OCI-M1 (cell line): Measurements from ENCODE around the gene RSPRY1.
A peak's percentile ranks its signal among the peaks of the same experiment; 100 is the strongest.

Source experiments
- DNase-seq: peaks from one replicate; lab custom pipeline; 2025; lab: John Stamatoyannopoulos, UW

The RSPRY1 gene

DNA sequence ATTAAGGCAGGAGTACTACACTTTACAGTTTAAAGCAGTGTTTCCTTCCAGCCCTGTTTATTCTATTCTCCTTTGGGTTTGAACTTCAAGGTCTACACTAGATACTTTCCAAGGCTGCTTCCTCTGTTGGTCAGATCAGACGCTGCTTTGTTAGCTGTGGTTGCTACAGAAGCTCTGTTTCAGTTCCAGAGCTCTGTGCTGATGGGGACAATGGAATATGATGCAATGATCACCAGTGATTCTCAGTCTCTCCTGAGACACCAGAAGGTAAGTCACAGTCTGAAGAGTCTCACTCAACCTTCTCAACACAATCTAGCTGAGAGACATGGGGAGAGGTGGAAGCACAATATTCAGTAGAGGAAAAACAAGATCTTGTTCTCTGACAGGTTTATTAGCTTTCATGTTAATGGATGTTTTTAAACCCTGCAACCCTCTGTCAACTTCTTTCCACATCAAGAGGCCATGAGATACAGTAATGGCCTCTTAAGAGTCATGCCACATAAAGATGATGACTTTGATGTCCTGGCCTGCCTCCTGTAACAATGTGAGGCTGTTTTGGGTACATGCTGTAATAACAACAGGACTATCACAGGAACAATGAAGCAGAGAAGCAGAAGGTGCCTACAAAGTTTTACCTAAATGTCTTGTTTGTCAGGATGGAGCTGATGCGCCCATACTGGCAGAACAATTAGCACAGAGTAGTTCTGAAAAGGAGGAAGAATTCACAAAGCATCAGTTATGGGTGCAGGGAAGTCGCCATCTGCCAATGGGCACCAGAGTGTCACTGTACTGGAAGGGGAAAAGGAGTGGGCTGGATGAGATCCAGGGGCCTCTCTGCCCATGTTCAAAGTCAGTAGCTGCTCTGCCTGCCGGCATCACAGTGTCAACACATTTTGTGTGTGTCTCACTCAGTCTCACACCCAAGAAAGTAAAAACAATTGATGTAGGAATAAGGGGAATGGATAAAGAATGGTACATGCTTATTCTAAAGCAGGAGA lies 33.7 kb upstream of the RSPRY1 start:
- no peak for DNase-seq

DNA sequence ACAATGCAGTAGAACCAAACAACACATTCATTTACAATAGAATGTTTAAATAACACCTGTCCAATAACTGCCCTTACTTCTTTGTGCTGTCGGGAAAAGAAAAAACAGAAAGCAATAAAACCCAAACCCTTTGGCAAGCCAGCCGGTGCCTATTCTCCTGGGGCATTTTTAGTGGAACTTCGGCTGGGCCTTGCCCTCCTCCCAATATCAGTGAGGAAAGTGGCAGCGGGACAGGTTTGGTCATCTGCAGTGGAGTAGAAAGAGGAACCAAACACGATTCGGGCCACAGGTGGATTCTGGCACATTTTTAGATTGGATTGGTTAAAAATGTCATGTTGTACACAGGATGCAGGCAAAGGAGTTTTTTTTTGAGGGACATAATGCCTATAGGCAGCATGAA lies 32.3 kb upstream of the RSPRY1 start:
- no peak for DNase-seq

DNA sequence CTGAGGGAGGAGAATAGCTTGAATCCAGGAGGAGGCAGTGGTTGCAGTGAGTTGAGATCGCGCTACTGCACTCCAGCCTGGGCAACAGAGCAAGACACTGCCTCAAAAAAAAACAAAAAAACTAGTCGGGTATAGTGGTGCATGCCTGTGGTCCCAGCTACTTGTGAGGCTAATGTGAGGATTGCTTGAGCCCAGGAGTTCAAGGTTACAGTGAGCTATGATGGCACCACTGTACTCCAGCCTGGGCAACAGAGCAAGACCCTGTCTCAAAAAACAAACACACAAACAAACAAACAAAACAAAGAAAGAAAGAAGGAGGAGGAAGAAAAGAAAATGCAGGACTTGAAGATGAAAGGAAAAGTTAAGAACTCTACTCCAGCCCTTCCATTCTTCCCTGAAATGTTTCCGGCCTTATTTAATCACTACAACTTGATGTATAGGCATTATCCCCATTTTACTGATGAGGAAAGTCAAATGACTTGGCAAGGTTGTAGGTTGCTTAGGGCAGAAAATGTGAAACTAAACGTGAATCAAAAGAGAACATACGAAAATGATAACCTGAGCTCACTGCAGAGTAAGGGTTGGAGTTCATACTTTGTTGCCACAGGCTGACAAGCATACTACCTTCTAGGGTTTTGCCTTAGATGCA lies 30.3 kb upstream of the RSPRY1 start:
- DNase-seq, result no peak

DNA sequence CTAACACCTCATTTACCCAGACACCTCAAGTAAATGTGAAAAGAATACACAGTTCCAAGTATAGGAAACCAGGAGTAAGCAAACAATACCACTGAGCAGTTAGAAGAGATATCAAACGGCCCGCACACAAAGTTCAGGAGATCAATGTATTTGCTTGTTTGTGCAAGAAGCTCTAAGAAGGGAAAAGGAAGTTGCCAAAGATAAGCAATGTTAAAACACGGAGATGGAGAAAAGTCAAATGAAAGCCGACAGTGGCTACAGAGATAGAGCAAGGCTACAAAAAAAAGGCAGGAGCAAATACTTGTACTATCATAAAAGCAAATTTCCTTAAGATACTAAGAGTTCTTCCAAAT lies 29.8 kb upstream of the RSPRY1 start:
- peak; percentile 10 for DNase-seq

DNA sequence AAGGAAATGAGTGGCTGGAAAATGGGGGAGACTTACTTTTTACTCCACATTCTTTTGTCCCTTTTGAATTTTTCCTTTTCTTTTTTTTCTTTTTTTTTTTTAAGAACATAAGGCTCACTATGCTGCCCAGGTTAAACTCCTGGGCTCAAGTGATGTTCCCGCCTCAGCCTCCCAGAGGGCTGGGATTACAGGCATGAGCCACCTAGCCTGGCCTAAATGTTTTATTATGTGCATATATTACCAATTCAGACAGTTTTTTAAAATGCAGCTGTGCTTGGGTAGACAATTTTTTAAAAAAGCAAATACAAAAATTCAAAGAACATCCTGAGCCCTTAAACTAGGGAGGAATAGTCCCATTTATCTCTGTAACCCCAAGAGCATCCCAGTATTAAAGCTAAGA lies 28.6 kb upstream of the RSPRY1 start:
- no peak for DNase-seq

DNA sequence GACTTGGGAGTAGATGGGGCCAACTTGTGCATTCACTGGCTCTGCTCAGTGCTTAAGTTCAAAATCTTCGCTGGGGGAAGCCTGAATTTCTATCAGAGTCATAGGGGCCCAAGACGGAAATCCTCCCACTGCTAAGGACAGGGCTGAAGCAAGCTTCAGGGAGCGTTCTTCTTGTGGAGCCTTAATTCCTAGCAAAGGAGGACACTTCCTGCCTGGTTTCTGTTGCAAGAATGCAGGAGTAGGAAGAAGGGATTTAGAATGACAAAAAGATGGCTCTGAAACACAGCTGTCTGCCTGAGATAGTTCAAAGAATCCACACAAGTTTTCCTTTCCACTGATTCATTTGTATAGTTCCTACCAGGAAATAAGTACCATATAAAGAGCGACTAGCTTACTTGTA lies 26.7 kb upstream of the RSPRY1 start:
- no peak for DNase-seq

DNA sequence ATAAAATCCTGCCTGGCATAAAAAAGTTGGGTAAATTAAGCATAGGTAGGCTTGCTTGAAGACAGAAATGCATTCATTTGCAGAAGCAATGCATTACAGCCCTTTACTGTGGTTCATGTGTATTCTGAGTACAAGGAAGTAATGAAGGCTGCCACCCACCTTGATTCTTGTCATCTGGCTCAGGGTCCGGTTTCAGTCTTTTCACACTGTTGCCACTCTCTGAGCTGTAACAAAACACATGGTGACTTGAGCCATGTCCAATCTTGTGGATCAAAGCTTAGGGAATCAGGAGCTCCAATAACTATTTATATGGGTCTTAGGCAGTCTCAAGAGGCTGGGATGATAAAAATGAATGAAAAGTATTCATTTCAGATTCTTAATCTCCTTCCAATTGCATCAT lies 22.3 kb upstream of the RSPRY1 start:
- no peak for DNase-seq

DNA sequence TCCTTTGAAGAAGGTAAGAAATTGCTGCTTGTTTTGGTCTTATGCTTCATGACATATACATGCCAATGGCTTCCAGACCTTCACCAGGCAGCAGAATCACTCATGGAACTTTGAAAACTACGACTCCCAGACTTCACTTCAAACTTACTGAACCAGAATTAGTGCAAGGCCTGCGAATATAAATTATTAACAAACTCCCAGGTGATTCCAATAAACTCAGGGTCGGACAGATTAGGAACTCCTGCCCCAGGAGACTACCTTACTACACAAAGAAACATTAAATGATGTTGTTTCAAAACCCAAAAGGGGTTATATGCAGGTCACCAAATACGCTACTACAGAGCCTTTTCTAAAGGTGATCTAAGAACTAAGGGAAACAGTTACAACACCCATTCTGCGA lies 20.6 kb upstream of the RSPRY1 start:
- no peak for DNase-seq

DNA sequence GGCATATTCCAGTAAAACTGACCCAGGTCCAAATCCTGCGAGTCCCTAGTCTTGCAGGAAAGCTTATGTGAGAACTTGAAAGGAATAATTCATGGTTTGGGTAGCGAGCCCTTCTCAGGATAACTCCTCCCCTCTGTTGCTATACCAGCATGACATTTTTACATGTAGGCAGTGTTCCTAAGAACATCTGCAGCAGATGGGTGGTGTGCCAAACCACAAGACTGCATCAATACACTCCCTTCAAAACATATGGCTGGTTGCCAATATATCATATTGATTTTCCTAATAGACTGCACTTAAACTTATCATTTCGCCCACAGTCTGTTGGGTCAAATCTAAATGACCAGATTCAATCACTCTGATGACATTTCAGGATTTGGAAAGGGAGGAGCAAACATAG lies 20.2 kb upstream of the RSPRY1 start:
- no peak for DNase-seq

DNA sequence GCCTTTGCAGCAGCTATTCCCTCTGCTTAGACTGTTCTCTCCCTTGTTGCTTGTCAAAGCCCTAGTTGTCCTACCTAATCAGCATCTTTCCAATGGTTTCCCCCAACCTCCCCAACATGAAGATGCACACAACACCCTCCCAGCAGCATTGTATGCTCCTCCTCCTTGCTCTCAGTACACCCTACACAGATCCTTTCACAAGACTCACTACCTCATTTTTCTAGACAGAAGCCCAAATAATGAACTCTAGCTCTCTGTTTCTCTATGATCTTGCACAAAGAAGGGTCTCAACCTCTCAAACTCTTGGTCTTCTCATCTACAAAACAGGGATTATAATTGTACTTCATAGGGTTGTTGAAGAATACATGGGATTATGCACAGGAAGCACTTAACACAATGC lies 19.7 kb upstream of the RSPRY1 start:
- DNase-seq, result no peak

DNA sequence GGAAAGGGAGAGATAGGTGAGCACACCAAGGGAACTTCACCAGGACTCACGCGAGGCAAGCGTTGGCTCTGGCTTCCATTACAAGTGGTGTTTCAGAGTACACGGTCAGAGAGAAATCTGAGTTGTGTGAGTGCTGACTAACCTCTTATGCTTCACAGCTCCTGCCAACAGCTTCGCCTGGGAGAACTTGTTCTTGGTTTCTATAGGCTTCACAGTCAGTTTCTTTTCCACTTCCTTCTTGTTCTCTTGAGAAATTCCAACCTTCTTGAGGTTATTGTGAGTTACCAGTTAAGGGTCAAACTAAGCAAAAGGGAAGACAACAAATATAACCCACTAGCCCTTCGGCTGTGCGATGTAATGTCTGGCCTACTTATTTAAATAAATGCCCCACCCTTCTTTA lies 19.2 kb upstream of the RSPRY1 start:
- DNase-seq, result no peak

DNA sequence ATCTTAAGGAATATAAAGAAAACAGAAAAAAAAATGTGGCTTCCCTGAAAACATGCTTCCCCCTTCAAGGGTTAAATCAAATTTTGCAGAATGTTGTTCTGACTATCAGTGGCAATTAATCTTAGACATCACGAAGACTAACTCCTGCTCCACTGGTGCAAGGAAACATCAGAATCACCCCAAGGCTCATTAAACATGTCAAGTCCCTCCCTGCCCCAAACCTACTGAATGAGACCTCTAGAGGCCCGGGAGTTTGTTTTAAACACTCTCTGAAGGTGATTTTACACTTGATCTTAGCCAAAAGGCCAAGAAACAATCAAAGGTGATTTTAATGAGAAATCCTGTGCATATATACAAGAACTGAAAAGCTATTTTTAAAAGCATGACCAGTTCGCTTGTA lies 18.6 kb upstream of the RSPRY1 start:
- DNase-seq, result no peak

DNA sequence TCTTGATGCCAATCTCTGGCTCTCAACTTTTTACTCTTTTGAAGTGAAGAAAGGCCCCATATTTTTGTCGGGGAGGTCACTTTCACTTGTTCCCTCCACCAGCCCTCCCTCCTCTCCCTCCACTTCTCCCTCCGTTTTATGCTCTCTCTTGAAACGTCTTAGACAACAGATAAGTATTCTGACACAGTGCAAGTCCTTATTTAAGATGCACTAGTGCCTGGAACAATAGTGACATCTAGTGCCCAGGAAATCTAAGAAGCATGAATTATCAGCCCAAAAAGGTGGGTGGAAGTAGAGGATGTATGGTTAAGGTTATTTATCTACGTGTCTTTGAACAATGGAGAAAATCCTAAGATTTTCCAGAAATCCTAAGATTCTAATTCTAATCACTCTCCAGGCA lies 18.2 kb upstream of the RSPRY1 start:
- DNase-seq, result peak; percentile 72

DNA sequence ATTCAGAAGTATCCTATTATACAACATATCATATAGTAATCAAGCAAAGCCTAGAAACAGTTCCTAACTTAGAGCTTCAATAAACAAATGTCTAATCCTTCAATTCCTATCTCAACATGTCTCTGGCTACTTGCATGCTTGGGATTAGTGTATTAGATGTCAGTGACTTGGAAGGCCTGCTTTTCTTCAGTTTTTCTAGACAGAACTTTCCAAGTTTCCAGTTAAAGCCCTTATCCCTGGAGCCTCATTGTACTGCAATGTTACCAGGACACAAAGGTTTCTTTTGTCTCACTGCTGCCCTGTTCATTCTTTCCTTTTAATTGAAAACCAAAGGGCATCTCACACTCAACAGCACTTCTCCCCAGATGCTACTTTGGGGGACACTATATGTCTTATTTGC lies 16.8 kb upstream of the RSPRY1 start:
- DNase-seq, result no peak

DNA sequence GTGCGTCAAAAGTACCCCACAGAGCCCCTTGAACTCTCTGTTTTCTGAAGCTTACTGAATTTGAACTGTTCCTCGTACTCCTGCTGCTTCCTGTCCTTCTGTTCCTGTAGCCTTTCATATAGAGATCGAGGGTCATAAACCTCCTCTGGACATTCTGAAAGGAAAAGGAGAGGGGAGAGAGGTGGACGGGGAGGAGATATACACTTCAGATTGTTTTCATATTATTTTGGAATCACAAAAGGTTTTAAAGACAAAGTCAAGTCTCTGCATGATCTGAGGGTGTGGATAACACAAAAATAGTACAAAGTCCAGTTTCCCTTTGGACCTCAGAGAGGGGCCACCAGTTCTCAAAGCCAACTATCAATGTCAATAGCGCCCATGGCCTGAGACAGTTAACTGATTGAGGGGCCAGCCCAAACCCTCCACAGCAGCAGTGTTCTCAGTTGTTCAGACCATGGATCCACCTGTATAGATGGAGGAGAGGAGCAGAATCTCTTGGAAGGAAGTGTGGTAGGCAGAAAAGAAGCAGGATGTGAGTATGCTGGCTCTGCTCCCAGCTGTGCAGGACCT lies 13.3 kb upstream of the RSPRY1 start:
- DNase-seq, result no peak

DNA sequence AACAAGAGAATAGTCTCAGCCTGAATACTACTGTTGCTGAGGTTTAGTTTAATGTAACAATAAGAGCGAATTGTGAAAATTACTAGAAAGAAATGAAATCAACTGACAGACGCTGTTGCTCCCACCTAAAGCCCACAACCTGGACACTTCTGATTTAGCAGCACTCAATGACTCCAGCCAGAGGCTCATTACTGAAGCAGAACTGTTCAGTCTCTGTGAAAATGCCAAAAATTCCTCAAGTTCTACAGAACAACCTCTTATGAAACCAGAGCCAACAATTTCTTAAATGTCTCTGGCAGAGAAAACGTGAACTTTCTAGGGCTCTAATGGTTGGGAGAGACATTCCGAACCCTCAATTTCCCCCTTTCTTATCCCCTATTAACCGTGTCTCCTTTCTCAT lies 10.2 kb upstream of the RSPRY1 start:
- DNase-seq, result no peak

DNA sequence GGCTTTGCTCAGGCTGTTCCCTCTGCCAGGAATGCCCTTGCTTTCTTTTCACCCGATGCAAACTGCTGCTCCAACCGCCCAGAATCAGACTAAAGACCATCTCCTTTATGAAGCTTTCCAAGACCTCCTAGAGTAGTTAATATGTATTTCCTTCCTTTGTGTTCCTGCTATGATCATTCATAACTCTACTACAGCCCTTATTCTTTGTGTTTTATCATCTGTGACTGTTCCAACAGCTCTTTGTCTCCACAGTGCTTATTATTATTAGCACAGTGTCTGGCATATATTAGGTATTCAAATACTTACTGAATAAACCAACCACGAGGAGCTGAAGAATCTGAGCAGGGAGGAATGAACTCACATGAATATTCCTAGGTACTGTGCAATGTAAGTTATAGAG lies 7.9 kb upstream of the RSPRY1 start:
- DNase-seq, result no peak

DNA sequence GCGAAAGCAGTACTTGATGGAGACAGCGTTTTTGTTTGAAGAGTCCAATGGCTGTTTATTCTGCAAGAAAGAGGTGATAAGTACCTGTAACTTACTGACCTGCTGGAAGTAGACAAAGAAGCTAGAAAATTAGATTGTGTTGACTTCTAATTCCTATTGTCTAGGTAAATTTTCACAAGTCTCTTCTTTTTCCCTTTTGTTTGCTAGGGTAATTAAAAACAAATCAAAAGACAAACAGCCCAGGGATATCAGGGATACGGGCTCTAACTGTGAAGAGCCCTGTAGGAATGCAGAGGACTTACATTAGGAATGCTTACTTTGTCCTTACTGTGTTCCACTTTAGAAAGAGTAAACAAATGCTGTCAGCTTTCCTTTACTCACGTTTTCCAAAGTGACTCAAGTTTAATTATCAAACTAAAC lies 7.3 kb upstream of the RSPRY1 start:
- DNase-seq, result no peak

DNA sequence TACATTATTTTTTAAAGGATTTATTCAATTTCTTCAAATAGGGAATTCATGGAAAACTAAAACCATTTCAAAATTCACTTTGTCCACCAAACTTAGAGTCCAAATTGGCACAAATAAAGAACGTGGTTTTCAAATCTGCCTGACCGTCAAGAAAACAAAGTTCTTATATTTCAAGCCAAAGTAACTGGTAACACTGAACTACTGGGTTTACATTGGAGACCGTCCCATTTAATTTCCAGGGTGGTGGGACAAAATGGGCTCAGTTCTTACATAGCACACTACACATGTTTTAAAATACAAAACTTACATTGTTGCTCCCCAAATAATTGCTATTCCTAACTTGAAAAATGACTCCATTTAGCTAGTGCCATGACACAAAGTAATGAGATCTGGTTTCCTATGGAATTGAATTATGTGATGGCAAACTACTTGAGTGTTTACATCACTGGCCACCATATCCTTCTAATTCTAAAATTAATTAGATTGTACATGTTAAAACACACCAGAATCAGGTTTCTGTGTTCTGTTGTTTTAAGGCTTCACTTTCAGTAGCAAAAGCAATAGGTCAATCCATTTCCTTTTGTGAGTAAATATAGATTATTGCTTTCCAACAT lies 6.8 kb upstream of the RSPRY1 start:
- DNase-seq, result no peak

DNA sequence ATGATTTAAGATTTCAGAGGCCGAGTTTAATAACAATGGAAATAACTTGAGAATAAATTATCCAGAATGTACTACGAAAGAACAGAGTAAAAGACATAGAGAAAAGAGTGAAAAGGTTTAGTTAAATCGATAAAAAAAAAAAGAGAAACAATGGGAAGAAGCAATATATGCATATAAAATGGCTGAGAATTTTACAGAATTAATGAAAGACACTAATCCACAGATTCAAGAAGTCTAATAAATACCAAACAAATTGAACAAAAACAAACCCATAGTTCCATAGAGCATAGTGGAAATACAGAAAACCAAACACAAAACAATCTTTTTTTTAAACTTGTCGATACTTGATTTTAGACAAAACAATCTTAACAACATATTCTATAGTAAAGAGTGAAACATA lies 2.0 kb upstream of the RSPRY1 start:
- no peak for DNase-seq

DNA sequence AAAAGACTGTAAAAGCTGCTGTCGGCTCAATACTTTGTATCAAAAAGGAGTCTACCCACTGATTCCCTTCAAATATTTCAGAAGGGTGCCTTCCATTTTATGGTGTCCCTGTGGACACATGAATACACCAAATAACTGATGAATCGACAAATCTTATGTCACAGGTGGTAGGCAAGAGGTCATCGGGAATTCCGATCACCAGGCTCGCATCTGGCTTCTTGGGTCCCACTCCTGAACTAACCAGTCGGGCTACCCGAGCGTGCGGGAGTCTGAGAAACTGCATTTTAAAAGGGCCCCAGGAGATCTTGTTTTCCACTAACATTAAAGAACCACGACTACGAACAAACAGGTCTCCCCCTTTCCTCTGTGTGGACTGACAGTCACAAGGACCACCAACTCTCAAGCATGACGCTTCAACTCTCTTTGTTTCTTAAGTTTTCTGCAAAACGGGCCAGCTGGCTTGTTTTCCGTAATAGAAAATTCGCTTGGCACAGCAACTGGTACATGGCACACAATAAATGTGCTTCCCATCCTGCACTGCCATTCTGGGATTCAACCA lies 1.2 kb upstream of the RSPRY1 start:
- DNase-seq, result no peak

DNA sequence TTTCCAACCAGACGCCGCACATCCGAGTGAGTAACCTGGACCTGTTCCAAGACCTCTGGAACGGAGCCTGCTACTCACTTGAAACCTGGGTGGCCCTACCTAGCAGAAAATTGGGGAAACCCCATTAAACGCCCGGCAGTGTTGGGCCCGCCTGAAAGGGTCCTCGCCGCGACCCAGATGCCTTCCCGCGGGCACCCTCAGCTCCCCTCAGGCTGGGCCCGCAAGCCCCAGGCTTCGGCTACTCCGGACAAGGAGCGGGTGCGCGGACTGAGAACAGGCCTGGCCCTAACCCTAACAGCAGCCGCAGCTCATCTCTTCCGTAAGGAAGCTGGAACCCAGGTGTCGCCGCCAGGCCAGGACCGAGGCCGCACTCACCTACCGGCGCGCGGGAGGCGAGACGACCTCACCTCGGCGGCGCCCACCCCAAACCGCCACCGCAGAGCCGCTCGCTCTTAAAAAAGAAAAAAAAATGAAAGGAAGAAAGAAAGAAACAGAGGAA lies 634 bp upstream of the RSPRY1 start:
- DNase-seq, result peak; percentile 37
